Measurements from ENCODE around the gene FAM241A.

- no peak for TF ChIP-seq SRF (IDR thresholded peaks at IDR 0.05; ENCODE audit: low read depth, low read length)
- no peak for TF ChIP-seq HNRNPL (IDR thresholded peaks at IDR 0.05; ENCODE audit: low read depth, low read length)
- TF ChIP-seq UBTF (CRISPR knock-in tag; IDR thresholded peaks at IDR 0.05) = no peak
- no peak for TF ChIP-seq NR3C1 (CRISPR knock-in tag; IDR thresholded peaks at IDR 0.05)
- TF ChIP-seq TARDBP (CRISPR knock-in tag; IDR thresholded peaks at IDR 0.05) = no peak
- no peak for TF ChIP-seq RAD51 (IDR thresholded peaks at IDR 0.05; ENCODE audit: borderline replicate concordance)
- TF ChIP-seq KLF6 (CRISPR knock-in tag; IDR thresholded peaks at IDR 0.05) = no peak
- TF ChIP-seq EP300 (IDR thresholded peaks at IDR 0.05; ENCODE audit: low read depth in 2 of 2, low read length in 2 of 2) = no peak
- no peak for TF ChIP-seq EP300 (CRISPR knock-in tag; IDR thresholded peaks at IDR 0.05; ENCODE audit: borderline replicate concordance)
These were observed 25.2 kb upstream of the FAM241A start for GRCh38 chr4:112120021-112120420.

Data from HepG2 (cell line).